Esophagus squamous epithelium (tissue), 4 donors: ENCODE measurements around the gene CWC15.

Experiments
- CTCF ChIP-seq, 6 experiments: fragments of 450-650 bp in 4 of 6; fragments of 200-600 bp in 2 of 6; sonication (generic) in 2 of 6; IDR thresholded peaks; one replicate each; pipeline ENCODE4 v1.5.1; 2016 to 2019; ENCODE audit warnings: antibody characterized with exemption in 6 of 6, mild to moderate bottlenecking in 4 of 6, moderate library complexity in 4 of 6
- POLR2A ChIP-seq, 4 donors: fragments of 450-650 bp; IDR thresholded peaks; one replicate each; pipeline ENCODE4 v1.6.1; 2017; ENCODE audit warnings: antibody characterized with exemption in 4 of 4, mild to moderate bottlenecking in 4 of 4, moderate library complexity in 3 of 4

- TF ChIP-seq CTCF (IDR thresholded peaks at IDR 0.05) (no peak), POLR2A (IDR thresholded peaks at IDR 0.05) (no peak)
Measured at GRCh38 chr11:94920311-94920710, 53.0 kb downstream of the CWC15 start.
